OCI-LY1 (cell line): Measurements from ENCODE around the gene STPG1.

Experiments
- H2AFZ ChIP-seq: fragments of 200-600 bp; sonication (generic), shearing (Covaris generic); 2 replicates; pipeline ENCODE4 v1.6.0; 2014; ENCODE audit warnings: antibody characterized with exemption, mild to moderate bottlenecking, low read length
- H3F3A ChIP-seq: fragments of 200-600 bp; sonication (generic), shearing (Covaris generic); 2 replicates; pipeline ENCODE4 v1.6.0; 2014; ENCODE audit warnings: mild to moderate bottlenecking, antibody characterized with exemption, low read length, moderate library complexity; ENCODE audit not compliant: insufficient read depth
- H3K27ac ChIP-seq: fragments of 200-600 bp; sonication (generic); 2 replicates; pipeline ENCODE4 v1.5.1; 2014; ENCODE audit warnings: low read length, mixed run types, mild to moderate bottlenecking, low read depth; ENCODE audit not compliant: poor library complexity, severe bottlenecking
- H3K27me3 ChIP-seq: fragments of 200-600 bp; sonication (generic); 2 replicates; pipeline ENCODE4 v1.6.0; 2014; ENCODE audit warnings: antibody characterized with exemption, mild to moderate bottlenecking, low read length, moderate library complexity; ENCODE audit not compliant: insufficient read depth
- H3K36me3 ChIP-seq: fragments of 200-600 bp; sonication (generic); 2 replicates; pipeline ENCODE4 v1.6.1; 2014; ENCODE audit warnings: mild to moderate bottlenecking, antibody characterized with exemption, low read length, moderate library complexity, mixed read lengths; ENCODE audit not compliant: insufficient read depth
- H3K4me1 ChIP-seq: fragments of 200-600 bp; sonication (generic); 2 replicates; pipeline ENCODE4 v1.5.1; 2014; ENCODE audit warnings: mild to moderate bottlenecking, low read length, moderate library complexity; ENCODE audit not compliant: insufficient read depth, severe bottlenecking
- H3K4me2 ChIP-seq: fragments of 200-600 bp; sonication (generic), shearing (Covaris generic); 2 replicates; pipeline ENCODE4 v1.6.1; 2014; ENCODE audit warnings: low read length
- H3K4me3 ChIP-seq: fragments of 200-600 bp; sonication (generic); 2 replicates; pipeline ENCODE4 v1.5.1; 2014; ENCODE audit warnings: low read length, low read depth, mild to moderate bottlenecking, mixed read lengths; ENCODE audit not compliant: poor library complexity, severe bottlenecking
- H3K79me2 ChIP-seq: fragments of 200-600 bp; shearing (Covaris generic); 2 replicates; pipeline ENCODE4 v1.6.1; 2016; ENCODE audit warnings: mixed run types, low read length, mixed read lengths; ENCODE audit not compliant: insufficient read depth
- H3K9ac ChIP-seq: fragments of 200-600 bp; sonication (generic), shearing (Covaris generic); 2 replicates; pipeline ENCODE4 v1.6.1; 2014; ENCODE audit warnings: mild to moderate bottlenecking, low read length, mixed read lengths
- H3K9me2 ChIP-seq: fragments of 200-600 bp; sonication (generic), shearing (Covaris generic); 2 replicates; pipeline ENCODE4 v1.6.1; 2014; ENCODE audit warnings: low read depth, mild to moderate bottlenecking, low read length, mixed read lengths
- H3K9me3 ChIP-seq: fragments of 200-600 bp; shearing (Covaris generic); 2 replicates; pipeline ENCODE4 v1.6.1; 2014; ENCODE audit warnings: low read length, mixed read lengths
- H4K20me1 ChIP-seq: fragments of 200-600 bp; sonication (generic), shearing (Covaris generic); 2 replicates; pipeline ENCODE4 v1.6.0; 2016; ENCODE audit warnings: mild to moderate bottlenecking, low read length; ENCODE audit not compliant: insufficient read depth
- CTCF ChIP-seq: fragments of 200-600 bp; sonication (generic), shearing (Covaris generic); IDR thresholded peaks from 2 replicates; pipeline ENCODE4 v1.5.1; 2017; ENCODE audit warnings: mild to moderate bottlenecking, antibody characterized with exemption, low read length, moderate library complexity, mixed read lengths
- EZH2 ChIP-seq: fragments of 200-600 bp; sonication (generic), shearing (Covaris generic); IDR thresholded peaks from 2 replicates; pipeline ENCODE4 v1.8.0; 2017; ENCODE audit warnings: borderline replicate concordance, mixed run types, mild to moderate bottlenecking, antibody characterized with exemption, low read length, moderate library complexity, mixed read lengths

Gene STPG1

GRCh38 chr1:24327486-24327885 is 86.1 kb downstream of the STPG1 start:
- Histone ChIP-seq H3F3A (no peaks in the 10 kb centered on the region), H3K4me3 (no peak overlapping the region), H3K9me3 (no peaks in the 10 kb centered on the region), H4K20me1 (no peaks in the 10 kb centered on the region), H3K27me3 (peaks cover 8% of the 10 kb centered on the region; the same call in 1 of the 2 replicates), H3K9me2 (no peaks in the 10 kb centered on the region), H3K79me2 (no peaks in the 10 kb centered on the region), H2AFZ (no peak overlapping the region), H3K4me1 (peaks cover 4% of the 10 kb centered on the region), H3K36me3 (no peaks in the 10 kb centered on the region), H3K4me2 (no peak overlapping the region), H3K9ac (no peak overlapping the region), H3K27ac (no peak overlapping the region)
- no peak for TF ChIP-seq CTCF

DNA sequence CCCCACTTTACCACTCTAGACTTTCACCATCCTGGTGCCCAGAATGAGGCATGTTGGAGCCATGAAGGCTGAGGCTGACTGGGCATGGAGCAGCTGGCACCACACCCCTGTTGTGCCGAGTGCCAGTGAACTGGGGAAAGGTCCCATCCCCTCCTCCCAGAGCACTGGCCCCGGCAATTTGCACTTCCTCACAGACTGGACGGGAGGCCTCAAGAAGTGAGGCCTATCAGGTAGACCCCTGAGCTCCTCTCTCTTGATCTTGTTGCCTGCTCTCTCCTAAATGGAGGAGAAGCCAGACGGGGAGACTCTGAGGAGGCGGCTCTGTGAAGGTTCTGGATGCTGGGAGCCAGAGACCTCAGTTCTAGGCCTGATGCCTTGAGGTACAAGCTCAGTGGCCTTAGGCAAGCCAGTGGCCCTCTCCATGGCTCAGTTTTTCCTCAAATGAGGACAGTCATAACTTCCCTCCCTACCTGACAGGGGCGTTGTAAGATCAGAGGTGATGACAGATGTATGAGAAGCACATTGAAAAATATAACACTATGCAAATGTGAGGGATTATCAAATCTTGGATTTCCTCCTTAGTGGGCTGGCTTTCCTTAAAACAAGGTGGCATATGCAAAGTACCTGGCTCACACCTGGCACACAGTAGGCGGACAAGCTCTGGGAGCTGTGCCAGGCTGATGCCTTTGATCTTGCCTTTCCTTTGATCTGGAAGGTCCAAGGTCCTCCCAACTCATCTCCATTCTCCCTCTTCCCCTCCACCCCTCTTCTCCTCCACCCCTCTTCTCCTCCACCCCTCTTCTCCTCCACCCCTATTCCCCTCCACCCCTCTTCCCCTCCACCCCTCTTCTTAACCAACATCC is 87.8 kb downstream of the STPG1 start:
- H2AFZ ChIP-seq, result no peak overlapping the region
- H3K4me1 ChIP-seq, result peaks cover 20% of the 10 kb centered on the region
- H3K36me3 ChIP-seq, result no peaks in the 10 kb centered on the region
- no peak overlapping the region for H3K9ac ChIP-seq
- no peaks in the 10 kb centered on the region for H3K79me2 ChIP-seq
- H4K20me1 ChIP-seq, result no peaks in the 10 kb centered on the region
- no peak overlapping the region for H3K4me2 ChIP-seq
- H3K4me3 ChIP-seq, result no peak overlapping the region
- H3K27ac ChIP-seq, result no peak overlapping the region
- no peak for TF ChIP-seq EZH2
- TF ChIP-seq CTCF, result no peak
- no peaks in the 10 kb centered on the region for H3K9me3 ChIP-seq
- peaks cover 8% of the 10 kb centered on the region; the same call in 1 of the 2 replicates for H3K27me3 ChIP-seq
- no peaks in the 10 kb centered on the region for H3F3A ChIP-seq
- H3K9me2 ChIP-seq, result no peaks in the 10 kb centered on the region

DNA sequence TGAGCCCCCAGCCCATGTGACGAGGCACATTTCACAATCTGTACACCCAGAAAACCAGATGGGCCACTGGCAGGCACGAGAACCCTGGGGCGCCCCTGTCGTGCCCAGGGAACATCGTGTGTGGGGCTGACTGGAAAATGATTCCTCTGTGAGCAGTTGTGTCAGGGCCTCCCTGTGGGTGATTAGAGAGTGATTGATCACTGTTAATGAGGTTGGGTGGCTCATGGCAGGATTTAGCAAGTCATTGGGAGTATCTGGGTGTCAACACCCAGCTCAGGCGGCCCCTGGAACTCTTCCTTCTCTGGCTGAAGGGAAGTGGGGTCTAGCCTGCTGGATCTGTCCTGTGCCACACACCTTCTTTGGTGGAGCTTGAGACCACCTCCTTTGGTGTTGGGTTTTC is 88.7 kb downstream of the STPG1 start:
- H3K4me1 ChIP-seq, result peaks cover 20% of the 10 kb centered on the region
- no peaks in the 10 kb centered on the region for H3K79me2 ChIP-seq
- H3K4me2 ChIP-seq, result no peak overlapping the region
- H3K27ac ChIP-seq, result no peak overlapping the region
- H3K36me3 ChIP-seq, result no peaks in the 10 kb centered on the region
- no peak overlapping the region for H3K4me3 ChIP-seq
- H2AFZ ChIP-seq, result no peak overlapping the region
- no peaks in the 10 kb centered on the region for H3F3A ChIP-seq
- peaks cover 8% of the 10 kb centered on the region; the same call in 1 of the 2 replicates for H3K27me3 ChIP-seq
- H3K9me2 ChIP-seq, result no peaks in the 10 kb centered on the region
- no peak overlapping the region for H3K9ac ChIP-seq
- TF ChIP-seq EZH2 (no peak), CTCF (no peak)
- no peaks in the 10 kb centered on the region for H3K9me3 ChIP-seq
- H4K20me1 ChIP-seq, result no peaks in the 10 kb centered on the region
